ENCODE results near the gene MCFD2.

The MCFD2 gene

DNA sequence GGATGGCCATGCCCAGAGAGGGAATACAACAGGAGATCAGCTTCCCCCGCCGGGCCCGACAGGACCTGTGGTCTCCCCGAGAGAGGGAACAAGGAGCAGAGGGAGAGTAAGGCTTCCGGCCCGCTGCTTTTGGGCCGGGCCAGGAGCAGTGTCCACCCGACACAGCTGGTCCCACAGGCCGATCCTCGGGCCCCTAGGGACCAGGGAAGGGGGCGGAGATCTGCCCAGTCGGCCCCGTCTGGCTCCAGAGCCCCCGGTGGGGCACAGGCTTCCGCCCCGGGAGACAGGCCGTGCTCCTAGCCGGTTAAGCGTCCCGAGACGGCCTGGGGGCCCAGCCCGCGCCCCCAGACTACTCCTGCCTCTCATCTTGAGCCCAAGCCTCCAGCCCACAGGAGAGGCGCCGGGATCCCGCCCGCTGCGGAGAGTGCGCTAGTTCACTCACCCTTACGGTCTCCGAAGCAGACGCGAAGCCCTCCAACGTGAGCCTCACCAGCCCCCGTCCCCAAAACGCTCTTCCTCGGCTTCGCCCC, at the start of gene MCFD2:
MCFD2 (minus strand) TSS at position 526 of the 530 bp plus-strand sequence. CDS start 6,635 bp downstream, outside the sequence.
- H3K36me3 Mint-ChIP-seq (ENCODE audit: low read depth), result peaks cover 18% of the 10 kb centered on the region
- no peaks in the 10 kb centered on the region for H3K27me3 Mint-ChIP-seq (ENCODE audit: low read depth)
- no peak for TF ChIP-seq CTCF (IDR thresholded peaks at IDR 0.05; ENCODE audit: unreplicated experiment in 3 of 3)
- H3K27ac Mint-ChIP-seq, result peak within 1 kb of the TSS; percentile 88 to 98 (median 92)
- H3K4me3 Mint-ChIP-seq, result peak within 1 kb of the TSS; percentile 94 to 98 (median 97)
- peaks cover 42% of the 10 kb centered on the region for H3K4me1 Mint-ChIP-seq
- H3K9me3 Mint-ChIP-seq, result no peaks in the 10 kb centered on the region

GRCh38 chr2:46964835-46965560, 49.4 kb upstream of the MCFD2 start:
- no peaks in the 10 kb centered on the region for H3K4me1 Mint-ChIP-seq
- no peak overlapping the region for H3K27ac Mint-ChIP-seq
- TF ChIP-seq CTCF (IDR thresholded peaks at IDR 0.05; ENCODE audit: unreplicated experiment in 3 of 3), result no peak
- H3K27me3 Mint-ChIP-seq (ENCODE audit: low read depth), result peaks cover 3% of the 10 kb centered on the region
- peaks cover 15% of the 10 kb centered on the region for H3K36me3 Mint-ChIP-seq (ENCODE audit: low read depth)
- no peaks in the 10 kb centered on the region for H3K9me3 Mint-ChIP-seq
- no peak overlapping the region for H3K4me3 Mint-ChIP-seq

DNA sequence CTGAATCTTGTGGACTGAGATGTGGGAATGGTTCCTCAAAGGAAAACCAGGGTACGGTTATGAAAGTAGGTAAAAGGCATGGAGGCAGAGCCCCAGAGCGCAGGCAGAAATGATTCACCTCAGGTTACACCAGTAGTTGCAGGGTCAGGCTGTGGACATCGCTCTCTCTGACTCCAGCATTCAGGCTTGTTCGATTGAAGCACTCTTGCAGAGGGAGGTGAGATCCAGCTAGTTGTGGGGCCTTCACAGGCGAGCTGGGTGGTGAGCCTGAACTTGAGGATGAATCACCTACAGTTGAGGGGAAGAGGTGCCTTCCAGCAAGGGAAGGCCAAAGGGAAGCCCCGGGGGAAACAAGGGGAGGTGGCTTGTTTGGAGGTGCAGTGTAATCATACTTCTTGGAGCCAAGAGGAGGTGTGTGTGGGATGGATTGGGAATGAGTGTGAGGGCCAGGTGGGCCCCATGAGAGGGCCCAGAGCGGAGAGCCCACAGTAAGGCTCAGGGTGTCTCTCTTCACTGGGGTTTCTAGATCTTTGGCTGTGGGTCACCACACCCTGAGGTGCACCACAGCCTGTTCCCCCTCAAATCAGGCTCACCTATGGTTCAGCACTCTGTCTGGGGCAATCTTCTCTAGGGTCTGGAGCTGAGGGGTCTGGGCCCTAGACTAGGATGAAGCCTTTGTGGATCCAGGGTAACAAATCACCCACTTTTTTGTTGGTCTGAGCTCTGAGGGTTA, 48.5 kb upstream of the MCFD2 start:
- Mint-ChIP-seq H3K36me3 (ENCODE audit: low read depth) (peaks cover 18% of the 10 kb centered on the region), H3K27ac (no peak overlapping the region), H3K4me3 (no peak overlapping the region), H3K9me3 (no peaks in the 10 kb centered on the region), H3K4me1 (no peaks in the 10 kb centered on the region), H3K27me3 (ENCODE audit: low read depth) (peaks cover 3% of the 10 kb centered on the region)
- TF ChIP-seq CTCF (IDR thresholded peaks at IDR 0.05; ENCODE audit: unreplicated experiment in 3 of 3), result no peak

GRCh38 chr2:46963210-46963609, 47.6 kb upstream of the MCFD2 start:
- no peak overlapping the region for H3K27ac Mint-ChIP-seq
- TF ChIP-seq CTCF (IDR thresholded peaks at IDR 0.05; ENCODE audit: unreplicated experiment in 3 of 3), result no peak
- no peaks in the 10 kb centered on the region for H3K9me3 Mint-ChIP-seq
- H3K27me3 Mint-ChIP-seq (ENCODE audit: low read depth), result peaks cover 3% of the 10 kb centered on the region
- peaks cover 18% of the 10 kb centered on the region for H3K36me3 Mint-ChIP-seq (ENCODE audit: low read depth)
- no peaks in the 10 kb centered on the region for H3K4me1 Mint-ChIP-seq
- H3K4me3 Mint-ChIP-seq, result no peak overlapping the region

DNA sequence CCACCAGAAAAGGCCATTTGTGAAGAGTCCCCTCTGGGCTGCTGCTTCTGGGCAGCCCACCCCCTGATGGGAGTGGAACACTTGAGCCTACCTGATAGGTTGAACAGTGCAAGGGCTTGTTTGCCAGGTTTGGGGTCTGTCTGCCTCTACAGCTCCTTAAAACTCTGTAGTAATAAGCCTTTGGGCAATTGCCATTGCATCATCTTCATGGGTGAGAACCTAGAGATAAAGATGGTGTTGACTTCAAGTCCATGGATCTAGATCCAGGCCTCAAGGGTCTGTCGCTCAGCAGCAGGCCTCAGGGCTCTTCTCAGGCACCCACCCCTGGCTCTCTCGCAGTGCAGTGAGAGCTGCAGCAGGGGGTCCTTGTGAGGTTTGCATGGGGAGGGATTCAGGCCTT, 47.1 kb upstream of the MCFD2 start:
- no peak overlapping the region for H3K4me3 Mint-ChIP-seq
- peaks cover 3% of the 10 kb centered on the region for H3K27me3 Mint-ChIP-seq (ENCODE audit: low read depth)
- no peak for TF ChIP-seq CTCF (IDR thresholded peaks at IDR 0.05; ENCODE audit: unreplicated experiment in 3 of 3)
- no peaks in the 10 kb centered on the region for H3K4me1 Mint-ChIP-seq
- peaks cover 22% of the 10 kb centered on the region for H3K36me3 Mint-ChIP-seq (ENCODE audit: low read depth)
- no peak overlapping the region for H3K27ac Mint-ChIP-seq
- H3K9me3 Mint-ChIP-seq, result no peaks in the 10 kb centered on the region
